ENCODE results near the gene IGSF21. TPM values are rescaled to one million over a fixed set of nuclear protein-coding genes. Genes with fewer than 3 reads are reported as not detected.

The IGSF21 gene
- total RNA-seq, 1 donor = not detected

DNA sequence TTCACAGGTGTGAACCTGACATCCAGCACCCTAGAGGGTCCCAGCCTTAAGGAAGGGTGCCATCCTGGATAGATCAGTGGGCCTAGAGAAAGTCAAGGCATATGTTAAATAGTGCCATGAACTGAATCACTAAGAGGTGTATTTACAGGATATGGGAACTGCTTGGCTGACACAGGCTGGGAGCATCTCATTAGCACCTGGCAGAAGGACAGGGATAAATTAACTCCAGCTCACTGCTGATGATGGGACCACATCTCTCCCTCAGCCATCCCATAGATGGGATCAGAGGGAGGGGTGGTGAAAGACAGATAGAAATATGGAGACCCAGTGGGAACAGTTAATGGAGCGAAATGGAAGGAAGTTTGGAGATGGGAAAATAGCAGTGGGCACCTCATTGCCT lies 122.0 kb downstream of the IGSF21 start:
- no peaks in the 10 kb centered on the region for H3K4me1 ChIP-seq (ENCODE audit: insufficient read depth, low read length)
- no peaks in the 10 kb centered on the region for H3K27me3 ChIP-seq (ENCODE audit: insufficient read depth, low read length)

GRCh38 chr1:18230321-18230720 lies 122.7 kb downstream of the IGSF21 start:
- no peak overlapping the region for H2AFZ ChIP-seq (ENCODE audit: low read length)
- no peaks in the 10 kb centered on the region for H3K79me2 ChIP-seq (ENCODE audit: insufficient read depth, low read length)
- no peaks in the 10 kb centered on the region for H4K20me1 ChIP-seq (ENCODE audit: insufficient read depth, low read length)
- TF ChIP-seq CTCF (IDR thresholded peaks at IDR 0.05; ENCODE audit: extremely low read depth, low read depth, low read length) = no peak
- no peaks in the 10 kb centered on the region for H3K27me3 ChIP-seq (ENCODE audit: insufficient read depth, low read length)
- no peak for DNase-seq (ENCODE audit: insufficient read length, low spot score, missing footprints)
- no peak overlapping the region for H3K27ac ChIP-seq (ENCODE audit: low read depth, low read length)
- no peaks in the 10 kb centered on the region for H3K4me1 ChIP-seq (ENCODE audit: insufficient read depth, low read length)
- H3K4me2 ChIP-seq (ENCODE audit: insufficient read depth, low read length) = no peak overlapping the region
- no peaks in the 10 kb centered on the region for H3K9me3 ChIP-seq (ENCODE audit: low read depth, low read length)
- H3K36me3 ChIP-seq (ENCODE audit: insufficient read depth, low read length) = no peaks in the 10 kb centered on the region
- no peak overlapping the region for H3K4me3 ChIP-seq (ENCODE audit: insufficient read depth, low read length)

More for the DNA sequence above, 122.0 kb downstream of the IGSF21 start:
- Histone ChIP-seq H3K9me3 (ENCODE audit: low read depth, low read length) (no peaks in the 10 kb centered on the region), H3K4me2 (ENCODE audit: insufficient read depth, low read length) (no peak overlapping the region), H2AFZ (ENCODE audit: low read length) (no peak overlapping the region), H3K27ac (ENCODE audit: low read depth, low read length) (no peak overlapping the region), H3K79me2 (ENCODE audit: insufficient read depth, low read length) (no peaks in the 10 kb centered on the region), H3K36me3 (ENCODE audit: insufficient read depth, low read length) (no peaks in the 10 kb centered on the region), H3K4me3 (ENCODE audit: insufficient read depth, low read length) (no peak overlapping the region), H4K20me1 (ENCODE audit: insufficient read depth, low read length) (no peaks in the 10 kb centered on the region)
- no peak for DNase-seq (ENCODE audit: insufficient read length, low spot score, missing footprints)
- TF ChIP-seq CTCF (IDR thresholded peaks at IDR 0.05; ENCODE audit: extremely low read depth, low read depth, low read length) = no peak

GRCh38 chr1:18230840-18231239 lies 123.2 kb downstream of the IGSF21 start:
- no peak for DNase-seq (ENCODE audit: insufficient read length, low spot score, missing footprints)
- TF ChIP-seq CTCF (IDR thresholded peaks at IDR 0.05; ENCODE audit: extremely low read depth, low read depth, low read length) = no peak
- no peak overlapping the region for H3K4me2 ChIP-seq (ENCODE audit: insufficient read depth, low read length)
- no peak overlapping the region for H3K4me3 ChIP-seq (ENCODE audit: insufficient read depth, low read length)
- no peaks in the 10 kb centered on the region for H3K9me3 ChIP-seq (ENCODE audit: low read depth, low read length)
- H3K36me3 ChIP-seq (ENCODE audit: insufficient read depth, low read length) = no peaks in the 10 kb centered on the region
- H3K27ac ChIP-seq (ENCODE audit: low read depth, low read length) = no peak overlapping the region
- no peaks in the 10 kb centered on the region for H4K20me1 ChIP-seq (ENCODE audit: insufficient read depth, low read length)
- no peaks in the 10 kb centered on the region for H3K4me1 ChIP-seq (ENCODE audit: insufficient read depth, low read length)
- no peaks in the 10 kb centered on the region for H3K27me3 ChIP-seq (ENCODE audit: insufficient read depth, low read length)
- no peaks in the 10 kb centered on the region for H3K79me2 ChIP-seq (ENCODE audit: insufficient read depth, low read length)
- H2AFZ ChIP-seq (ENCODE audit: low read length) = no peak overlapping the region

- H3K4me1 ChIP-seq (ENCODE audit: insufficient read depth, low read length) = no peaks in the 10 kb centered on the region
- H2AFZ ChIP-seq (ENCODE audit: low read length) = no peak overlapping the region
- no peaks in the 10 kb centered on the region for H3K36me3 ChIP-seq (ENCODE audit: insufficient read depth, low read length)
- H3K4me3 ChIP-seq (ENCODE audit: insufficient read depth, low read length) = no peak overlapping the region
- no peak overlapping the region for H3K27ac ChIP-seq (ENCODE audit: low read depth, low read length)
- no peaks in the 10 kb centered on the region for H3K27me3 ChIP-seq (ENCODE audit: insufficient read depth, low read length)
- no peak for DNase-seq (ENCODE audit: insufficient read length, low spot score, missing footprints)
- H3K4me2 ChIP-seq (ENCODE audit: insufficient read depth, low read length) = no peak overlapping the region
- H3K79me2 ChIP-seq (ENCODE audit: insufficient read depth, low read length) = no peaks in the 10 kb centered on the region
- no peaks in the 10 kb centered on the region for H3K9me3 ChIP-seq (ENCODE audit: low read depth, low read length)
- H4K20me1 ChIP-seq (ENCODE audit: insufficient read depth, low read length) = no peaks in the 10 kb centered on the region
- TF ChIP-seq CTCF (IDR thresholded peaks at IDR 0.05; ENCODE audit: extremely low read depth, low read depth, low read length) = peak; percentile 18
Observed at GRCh38 chr1:18232052-18232451, 124.5 kb downstream of the IGSF21 start.
